HepG2 (cell line): ENCODE data around the gene HNRNPC. TPM values are rescaled to one million over a fixed set of nuclear protein-coding genes. Genes with fewer than 3 reads are reported as not detected.

Experiments
- ADNP ChIP-seq: sonication (generic); formaldehyde crosslinking; IDR thresholded peaks from 2 replicates; pipeline ENCODE4 v1.4.0; 2020; ENCODE audit warnings: missing genetic modification reagents
- ATM ChIP-seq: fragments of 450-650 bp; IDR thresholded peaks from 2 replicates; pipeline ENCODE4 v1.7.1; 2017; ENCODE audit warnings: mild to moderate bottlenecking, borderline replicate concordance
- ELF1 ChIP-seq: sonication (generic); formaldehyde crosslinking; IDR thresholded peaks from 2 replicates; pipeline ENCODE4 v1.4.0; 2020; ENCODE audit warnings: missing genetic modification reagents
- FOXP1 ChIP-seq, 2 experiments: fragments of 450-650 bp in 1 of 2; IDR thresholded peaks; 2 replicates each; pipeline ENCODE4 v1.6.1; 2017 to 2018; ENCODE audit warnings: antibody characterized with exemption in 1 of 2
- KLF6 ChIP-seq: IDR thresholded peaks from 2 replicates; pipeline ENCODE4 v1.8.0; 2016; ENCODE audit warnings: missing biosample characterization, missing genetic modification reagents
- LBX2 ChIP-seq: sonication (generic); formaldehyde crosslinking; IDR thresholded peaks from 2 replicates; pipeline ENCODE4 v1.5.0; 2020; ENCODE audit warnings: missing genetic modification reagents, mild to moderate bottlenecking, borderline replicate concordance
- NFYC ChIP-seq: IDR thresholded peaks from 2 replicates; pipeline ENCODE4 v1.6.1; 2016; ENCODE audit warnings: missing genetic modification reagents, missing compliant biosample characterization
- NR2C2 ChIP-seq: sonication (generic); formaldehyde crosslinking; IDR thresholded peaks from 2 replicates; pipeline ENCODE4 v1.4.0; 2020; ENCODE audit warnings: missing genetic modification reagents, mild to moderate bottlenecking, moderate library complexity, borderline replicate concordance
- TAF1 ChIP-seq: sonication (generic); formaldehyde crosslinking; IDR thresholded peaks from 2 replicates; pipeline ENCODE4 v1.4.0; 2020; ENCODE audit warnings: missing genetic modification reagents
- TEAD3 ChIP-seq: optimal IDR thresholded peaks from 2 replicates; pipeline ENCODE3; 2016; ENCODE audit warnings: borderline replicate concordance
- TOE1 ChIP-seq: sonication (generic); formaldehyde crosslinking; IDR thresholded peaks from 2 replicates; pipeline ENCODE4 v1.4.0; 2020; ENCODE audit warnings: mild to moderate bottlenecking, missing genetic modification reagents
- ZNF224 ChIP-seq: sonication (generic); formaldehyde crosslinking; IDR thresholded peaks from 2 replicates; pipeline ENCODE4 v1.5.0; 2020; ENCODE audit warnings: mild to moderate bottlenecking, missing genetic modification reagents
- ZNF3 ChIP-seq: IDR thresholded peaks from 2 replicates; pipeline ENCODE4 v1.7.0; 2017; ENCODE audit warnings: inconsistent platforms
- ZNF777 ChIP-seq: sonication (generic); formaldehyde crosslinking; IDR thresholded peaks from 2 replicates; pipeline ENCODE4 v1.4.0; 2020; ENCODE audit warnings: missing genetic modification reagents
- ZNF784 ChIP-seq: sonication (generic); formaldehyde crosslinking; IDR thresholded peaks from 2 replicates; pipeline ENCODE4 v1.5.1; 2020; ENCODE audit warnings: missing genetic modification reagents, mild to moderate bottlenecking, borderline replicate concordance
- ZSCAN31 ChIP-seq: sonication (generic); formaldehyde crosslinking; IDR thresholded peaks from 2 replicates; pipeline ENCODE4 v1.5.0; 2020; ENCODE audit warnings: low read depth, mild to moderate bottlenecking, missing genetic modification reagents
- polyA plus RNA-seq, 8 experiments: library from polyadenylated mRNA; depleted of rRNA in 3 of 8; stranded (reverse) in 7 of 8; unstranded in 1 of 8; fragments of >200 nt; fragmentation: Illumina TruSeq in 4 of 8; extraction: Trizol in 4 of 8; gene quantifications; 2 replicates each; pipeline versions ENCODE4 v1.2.1 to v1.2.3, GENCODE V29; 2011 to 2016; ENCODE audit warnings: low read depth in 4 of 8, missing spikeins in 1 of 8, mixed read lengths in 1 of 8; ENCODE audit not compliant: insufficient read depth in 1 of 8
- total RNA-seq, 5 experiments: library from RNA; depleted of rRNA; stranded (reverse); fragments of >200 nt; fragmentation: Illumina TruSeq; extraction: Trizol; gene quantifications; 2 replicates each; pipeline ENCODE4 v1.2.3, GENCODE V29; 2016; ENCODE audit warnings: low read depth in 1 of 5
- TF ChIP-seq, protein P1 (sequence below): sonication (generic); formaldehyde crosslinking; IDR thresholded peaks from 2 replicates; pipeline ENCODE4 v1.5.1; 2020; ENCODE audit warnings: missing genetic modification reagents, mild to moderate bottlenecking, borderline replicate concordance
- TF ChIP-seq, protein P2 (sequence below): sonication (generic); formaldehyde crosslinking; IDR thresholded peaks from 2 replicates; pipeline ENCODE4 v1.4.0; 2020; ENCODE audit warnings: missing genetic modification reagents, borderline replicate concordance
- TF ChIP-seq, protein P3 (sequence below): sonication (generic); formaldehyde crosslinking; IDR thresholded peaks from 2 replicates; pipeline ENCODE4 v1.5.1; 2020; ENCODE audit warnings: mild to moderate bottlenecking, missing genetic modification reagents, moderate library complexity
- TF ChIP-seq, protein P4 (sequence below): IDR thresholded peaks from 2 replicates; pipeline ENCODE4 v1.6.1; 2016; ENCODE audit warnings: control low read depth

HNRNPC gene
- total and polyA plus RNA-seq, 2 of the 13 experiments (the other 11 are each of a cell fraction or from before 2014, with no cell fraction given) = 628 to 1,099 TPM

- TF ChIP-seq, protein P1, sequence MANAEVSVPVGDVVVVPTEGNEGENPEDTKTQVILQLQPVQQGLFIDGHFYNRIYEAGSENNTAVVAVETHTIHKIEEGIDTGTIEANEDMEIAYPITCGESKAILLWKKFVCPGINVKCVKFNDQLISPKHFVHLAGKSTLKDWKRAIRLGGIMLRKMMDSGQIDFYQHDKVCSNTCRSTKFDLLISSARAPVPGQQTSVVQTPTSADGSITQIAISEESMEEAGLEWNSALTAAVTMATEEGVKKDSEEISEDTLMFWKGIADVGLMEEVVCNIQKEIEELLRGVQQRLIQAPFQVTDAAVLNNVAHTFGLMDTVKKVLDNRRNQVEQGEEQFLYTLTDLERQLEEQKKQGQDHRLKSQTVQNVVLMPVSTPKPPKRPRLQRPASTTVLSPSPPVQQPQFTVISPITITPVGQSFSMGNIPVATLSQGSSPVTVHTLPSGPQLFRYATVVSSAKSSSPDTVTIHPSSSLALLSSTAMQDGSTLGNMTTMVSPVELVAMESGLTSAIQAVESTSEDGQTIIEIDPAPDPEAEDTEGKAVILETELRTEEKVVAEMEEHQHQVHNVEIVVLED (CRISPR knock-in tag) = peak; percentile 29; the same call in 1 of the 2 replicates
- TF ChIP-seq ELF1 (CRISPR knock-in tag) (0 out of 2 replicates have a peak, but pooled peaks have one; percentile 12), ZNF3 (0 out of 2 replicates have a peak, but pooled peaks have one; percentile 36), FOXP1 (IDR thresholded peaks at IDR 0.05) (no peak), FOXP1 (CRISPR knock-in tag; IDR thresholded peaks at IDR 0.05) (no peak), LBX2 (CRISPR knock-in tag) (no peak), ZNF224 (CRISPR knock-in tag) (peak; percentile 86; the same call in 1 of the 2 replicates), ADNP (CRISPR knock-in tag) (no peak), ZSCAN31 (CRISPR knock-in tag) (no peak; the same call in 1 of the 2 replicates), KLF6 (CRISPR knock-in tag) (peak; percentile 37; the same call in 1 of the 2 replicates), ZNF784 (CRISPR knock-in tag) (peak; percentile 25; the same call in 1 of the 2 replicates), NFYC (peak; percentile 75), TOE1 (CRISPR knock-in tag) (no peak), TEAD3 (CRISPR knock-in tag) (peak; percentile 6), ATM (no peak), NR2C2 (CRISPR knock-in tag) (peak; percentile 71), TAF1 (peak; percentile 65; the same call in 1 of the 2 replicates), ZNF777 (CRISPR knock-in tag) (0 out of 2 replicates have a peak, but pooled peaks have one; percentile 13)
- TF ChIP-seq, protein P2, sequence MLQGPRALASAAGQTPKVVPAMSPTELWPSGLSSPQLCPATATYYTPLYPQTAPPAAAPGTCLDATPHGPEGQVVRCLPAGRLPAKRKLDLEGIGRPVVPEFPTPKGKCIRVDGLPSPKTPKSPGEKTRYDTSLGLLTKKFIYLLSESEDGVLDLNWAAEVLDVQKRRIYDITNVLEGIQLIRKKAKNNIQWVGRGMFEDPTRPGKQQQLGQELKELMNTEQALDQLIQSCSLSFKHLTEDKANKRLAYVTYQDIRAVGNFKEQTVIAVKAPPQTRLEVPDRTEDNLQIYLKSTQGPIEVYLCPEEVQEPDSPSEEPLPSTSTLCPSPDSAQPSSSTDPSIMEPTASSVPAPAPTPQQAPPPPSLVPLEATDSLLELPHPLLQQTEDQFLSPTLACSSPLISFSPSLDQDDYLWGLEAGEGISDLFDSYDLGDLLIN (CRISPR knock-in tag) = 0 out of 2 replicates have a peak, but pooled peaks have one; percentile 85
- TF ChIP-seq, protein P3, sequence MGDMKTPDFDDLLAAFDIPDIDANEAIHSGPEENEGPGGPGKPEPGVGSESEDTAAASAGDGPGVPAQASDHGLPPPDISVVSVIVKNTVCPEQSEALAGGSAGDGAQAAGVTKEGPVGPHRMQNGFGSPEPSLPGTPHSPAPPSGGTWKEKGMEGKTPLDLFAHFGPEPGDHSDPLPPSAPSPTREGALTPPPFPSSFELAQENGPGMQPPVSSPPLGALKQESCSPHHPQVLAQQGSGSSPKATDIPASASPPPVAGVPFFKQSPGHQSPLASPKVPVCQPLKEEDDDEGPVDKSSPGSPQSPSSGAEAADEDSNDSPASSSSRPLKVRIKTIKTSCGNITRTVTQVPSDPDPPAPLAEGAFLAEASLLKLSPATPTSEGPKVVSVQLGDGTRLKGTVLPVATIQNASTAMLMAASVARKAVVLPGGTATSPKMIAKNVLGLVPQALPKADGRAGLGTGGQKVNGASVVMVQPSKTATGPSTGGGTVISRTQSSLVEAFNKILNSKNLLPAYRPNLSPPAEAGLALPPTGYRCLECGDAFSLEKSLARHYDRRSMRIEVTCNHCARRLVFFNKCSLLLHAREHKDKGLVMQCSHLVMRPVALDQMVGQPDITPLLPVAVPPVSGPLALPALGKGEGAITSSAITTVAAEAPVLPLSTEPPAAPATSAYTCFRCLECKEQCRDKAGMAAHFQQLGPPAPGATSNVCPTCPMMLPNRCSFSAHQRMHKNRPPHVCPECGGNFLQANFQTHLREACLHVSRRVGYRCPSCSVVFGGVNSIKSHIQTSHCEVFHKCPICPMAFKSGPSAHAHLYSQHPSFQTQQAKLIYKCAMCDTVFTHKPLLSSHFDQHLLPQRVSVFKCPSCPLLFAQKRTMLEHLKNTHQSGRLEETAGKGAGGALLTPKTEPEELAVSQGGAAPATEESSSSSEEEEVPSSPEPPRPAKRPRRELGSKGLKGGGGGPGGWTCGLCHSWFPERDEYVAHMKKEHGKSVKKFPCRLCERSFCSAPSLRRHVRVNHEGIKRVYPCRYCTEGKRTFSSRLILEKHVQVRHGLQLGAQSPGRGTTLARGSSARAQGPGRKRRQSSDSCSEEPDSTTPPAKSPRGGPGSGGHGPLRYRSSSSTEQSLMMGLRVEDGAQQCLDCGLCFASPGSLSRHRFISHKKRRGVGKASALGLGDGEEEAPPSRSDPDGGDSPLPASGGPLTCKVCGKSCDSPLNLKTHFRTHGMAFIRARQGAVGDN (CRISPR knock-in tag) = no peak; the same call in 1 of the 2 replicates
- TF ChIP-seq, protein P4, sequence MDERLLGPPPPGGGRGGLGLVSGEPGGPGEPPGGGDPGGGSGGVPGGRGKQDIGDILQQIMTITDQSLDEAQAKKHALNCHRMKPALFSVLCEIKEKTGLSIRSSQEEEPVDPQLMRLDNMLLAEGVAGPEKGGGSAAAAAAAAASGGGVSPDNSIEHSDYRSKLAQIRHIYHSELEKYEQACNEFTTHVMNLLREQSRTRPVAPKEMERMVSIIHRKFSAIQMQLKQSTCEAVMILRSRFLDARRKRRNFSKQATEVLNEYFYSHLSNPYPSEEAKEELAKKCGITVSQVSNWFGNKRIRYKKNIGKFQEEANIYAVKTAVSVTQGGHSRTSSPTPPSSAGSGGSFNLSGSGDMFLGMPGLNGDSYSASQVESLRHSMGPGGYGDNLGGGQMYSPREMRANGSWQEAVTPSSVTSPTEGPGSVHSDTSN = peak; percentile 93
Observed at GRCh38 chr14:21308479-21309237, 39.4 kb upstream of the HNRNPC start (continued).
